Measurements from ENCODE around the gene CACNA2D2.

DNA sequence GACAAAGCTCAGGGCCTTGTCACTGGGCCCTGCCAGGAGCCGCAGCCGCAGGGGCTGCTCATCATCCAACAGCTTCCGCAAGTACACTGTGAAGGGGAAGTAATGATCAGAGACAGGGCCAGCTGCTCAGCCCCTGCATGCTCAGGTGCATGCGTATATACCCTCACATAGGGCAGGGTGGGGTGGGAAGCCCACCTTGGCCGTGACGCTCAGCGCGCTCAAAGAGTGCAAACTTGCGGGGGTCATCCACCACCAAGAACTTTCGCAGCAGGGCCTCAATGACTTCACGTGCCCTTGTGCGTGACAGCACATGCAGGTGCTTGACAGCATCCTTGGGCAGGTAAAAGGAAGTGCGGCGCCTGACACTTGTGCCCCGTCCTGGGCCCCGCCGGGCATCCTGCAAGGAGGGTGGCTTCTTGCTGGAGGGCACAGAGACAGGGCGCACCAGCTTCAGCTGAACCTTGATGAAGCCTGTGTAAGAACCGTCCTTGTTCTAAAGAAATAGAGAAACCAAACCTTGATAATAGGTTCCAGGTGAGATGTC, 172.0 kb downstream of the CACNA2D2 start:
- TF ChIP-seq, protein P1, sequence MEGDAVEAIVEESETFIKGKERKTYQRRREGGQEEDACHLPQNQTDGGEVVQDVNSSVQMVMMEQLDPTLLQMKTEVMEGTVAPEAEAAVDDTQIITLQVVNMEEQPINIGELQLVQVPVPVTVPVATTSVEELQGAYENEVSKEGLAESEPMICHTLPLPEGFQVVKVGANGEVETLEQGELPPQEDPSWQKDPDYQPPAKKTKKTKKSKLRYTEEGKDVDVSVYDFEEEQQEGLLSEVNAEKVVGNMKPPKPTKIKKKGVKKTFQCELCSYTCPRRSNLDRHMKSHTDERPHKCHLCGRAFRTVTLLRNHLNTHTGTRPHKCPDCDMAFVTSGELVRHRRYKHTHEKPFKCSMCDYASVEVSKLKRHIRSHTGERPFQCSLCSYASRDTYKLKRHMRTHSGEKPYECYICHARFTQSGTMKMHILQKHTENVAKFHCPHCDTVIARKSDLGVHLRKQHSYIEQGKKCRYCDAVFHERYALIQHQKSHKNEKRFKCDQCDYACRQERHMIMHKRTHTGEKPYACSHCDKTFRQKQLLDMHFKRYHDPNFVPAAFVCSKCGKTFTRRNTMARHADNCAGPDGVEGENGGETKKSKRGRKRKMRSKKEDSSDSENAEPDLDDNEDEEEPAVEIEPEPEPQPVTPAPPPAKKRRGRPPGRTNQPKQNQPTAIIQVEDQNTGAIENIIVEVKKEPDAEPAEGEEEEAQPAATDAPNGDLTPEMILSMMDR (IDR thresholded peaks at IDR 0.05; ENCODE audit: insufficient read depth, low read depth, low read length), result no peak
- TF ChIP-seq EZH2 (IDR thresholded peaks at IDR 0.05; ENCODE audit: insufficient read depth, low read length), result no peak
